ENCODE measurements around the gene RABGGTA.
"Not testable (repeated sequence)": the region's sequence is repeated elsewhere in the genome, so short reads cannot be mapped to it uniquely, and the experiment has no call there.

The RABGGTA gene

DNA sequence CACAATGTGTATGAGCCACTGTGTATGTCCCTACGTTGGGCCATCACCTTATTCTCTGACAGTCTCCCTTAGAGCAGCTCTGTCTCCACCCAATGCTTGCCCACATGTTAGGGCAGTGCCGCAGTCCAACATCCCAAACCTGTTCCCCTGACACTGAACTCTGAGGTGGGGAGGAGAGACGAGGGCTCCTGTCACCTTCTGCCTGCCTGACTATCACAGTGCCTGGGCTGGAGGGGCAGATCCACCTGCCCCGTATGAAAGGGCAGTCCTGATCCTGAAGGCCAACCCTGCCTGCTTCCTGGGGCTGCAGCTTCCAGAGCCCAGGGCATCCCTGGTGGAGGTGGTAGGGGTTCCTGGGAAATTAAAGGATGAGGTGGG, 10.6 kb downstream of the RABGGTA start:
- DNase-seq (ENCODE audit: low read depth in 2 of 2) = no peak

DNA sequence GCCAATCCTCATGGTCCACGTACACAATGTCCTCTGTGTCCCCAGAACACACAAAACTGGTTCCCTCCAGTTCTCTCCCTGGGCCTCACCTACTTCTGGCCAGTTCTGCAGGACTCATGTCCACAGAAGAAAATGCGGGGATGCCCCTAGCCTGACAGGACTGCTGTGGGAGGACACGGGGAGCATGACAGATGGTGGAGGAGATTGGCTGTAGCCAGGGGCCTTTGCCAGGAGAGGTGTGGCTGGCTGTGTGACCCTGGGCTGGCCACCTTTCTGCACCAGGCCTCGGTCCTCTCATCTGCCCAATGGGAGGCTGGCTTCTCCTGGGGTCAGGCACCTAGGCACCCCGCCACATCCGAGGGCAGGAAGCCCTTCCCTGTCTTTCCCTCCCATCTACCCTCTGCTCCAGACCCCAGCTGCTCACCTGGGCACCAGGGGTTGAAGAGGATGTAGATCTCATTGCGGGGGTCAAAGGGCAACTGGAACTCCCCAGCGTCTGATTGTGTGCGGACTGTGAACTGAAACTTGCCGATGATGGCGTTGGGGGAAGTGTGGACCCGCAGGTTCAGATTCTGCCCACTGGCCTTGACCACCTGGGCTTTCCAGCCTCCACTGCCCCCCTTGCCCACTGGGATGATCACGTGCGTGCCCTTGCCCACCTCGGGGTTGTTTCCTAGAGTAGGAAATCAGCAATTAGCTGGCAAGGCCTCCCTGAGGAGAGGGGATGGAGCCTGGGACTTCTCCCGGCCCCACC, 11.2 kb downstream of the RABGGTA start:
- DNase-seq (ENCODE audit: low read depth in 2 of 2) = no peak

DNA sequence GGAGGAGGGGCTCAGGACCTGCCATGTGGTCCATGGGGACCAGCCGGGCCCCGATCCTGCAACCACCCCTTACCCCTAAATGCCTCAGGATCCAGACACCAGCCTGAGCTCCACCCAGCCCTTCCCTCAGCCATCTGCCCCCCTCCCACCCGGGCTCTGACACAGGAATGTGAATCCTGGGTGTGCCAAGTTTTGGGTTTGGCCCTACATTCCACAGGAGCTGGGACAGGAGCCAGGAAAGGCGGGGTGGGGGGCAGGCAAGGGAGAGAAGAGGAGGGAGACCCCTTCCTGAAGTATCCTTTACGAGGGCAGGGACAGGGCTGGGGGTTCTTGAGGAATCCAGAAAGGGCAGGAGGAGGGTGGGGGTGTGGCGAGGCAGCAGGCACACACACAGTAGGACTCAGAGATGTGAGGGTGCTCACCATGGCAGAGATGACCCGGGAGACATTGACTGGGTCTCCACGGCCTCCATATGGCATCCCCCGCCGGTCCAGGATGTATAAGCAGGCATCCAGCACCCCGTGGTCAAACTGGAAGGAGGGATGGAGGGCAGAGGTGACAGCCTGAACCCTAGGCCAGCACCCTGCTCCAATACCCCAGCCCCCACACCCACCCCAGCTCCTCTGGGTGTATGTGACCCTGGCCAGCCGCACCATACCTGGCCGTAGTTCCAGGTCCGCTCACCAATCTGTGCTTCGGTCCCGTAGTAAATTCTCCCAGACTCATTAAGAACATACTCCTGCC, 11.9 kb downstream of the RABGGTA start:
- DNase-seq (ENCODE audit: low read depth in 2 of 2) = no peak

DNA sequence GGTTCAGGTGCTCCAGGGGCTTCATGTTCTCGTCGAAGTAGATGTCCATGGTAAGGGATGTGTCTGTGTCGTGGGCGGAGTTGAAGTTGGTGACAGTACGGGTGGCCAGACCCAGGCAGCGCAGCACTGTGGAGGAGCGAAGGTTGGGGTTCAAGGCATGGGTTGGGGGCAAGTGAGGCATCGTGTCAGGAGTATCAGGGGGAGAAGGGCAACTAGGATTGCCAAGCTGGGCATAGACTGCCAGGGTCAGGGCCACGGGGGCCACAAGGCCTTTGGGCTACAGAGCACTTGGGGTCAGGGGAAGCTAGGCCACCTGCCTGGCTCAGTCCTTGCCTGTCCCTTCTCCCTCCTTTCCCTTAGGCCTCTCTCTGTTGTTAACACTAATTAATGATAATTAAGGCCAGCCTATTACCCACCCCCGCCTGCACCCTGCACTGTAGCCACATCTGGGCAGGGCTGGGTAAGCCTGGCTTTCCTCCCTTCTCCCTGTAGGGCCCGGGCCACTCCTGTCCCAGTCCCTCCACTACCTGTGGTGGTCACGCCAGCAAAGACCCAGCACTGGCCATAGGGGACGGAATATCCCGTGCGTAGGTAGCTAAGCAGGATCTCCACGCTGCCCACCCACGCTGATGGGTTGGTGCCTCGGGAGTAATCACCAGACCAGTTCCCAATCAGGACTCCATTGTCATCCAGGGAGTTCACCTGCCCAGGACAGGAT, 12.7 kb downstream of the RABGGTA start:
- no peak for DNase-seq (ENCODE audit: low read depth in 2 of 2)

DNA sequence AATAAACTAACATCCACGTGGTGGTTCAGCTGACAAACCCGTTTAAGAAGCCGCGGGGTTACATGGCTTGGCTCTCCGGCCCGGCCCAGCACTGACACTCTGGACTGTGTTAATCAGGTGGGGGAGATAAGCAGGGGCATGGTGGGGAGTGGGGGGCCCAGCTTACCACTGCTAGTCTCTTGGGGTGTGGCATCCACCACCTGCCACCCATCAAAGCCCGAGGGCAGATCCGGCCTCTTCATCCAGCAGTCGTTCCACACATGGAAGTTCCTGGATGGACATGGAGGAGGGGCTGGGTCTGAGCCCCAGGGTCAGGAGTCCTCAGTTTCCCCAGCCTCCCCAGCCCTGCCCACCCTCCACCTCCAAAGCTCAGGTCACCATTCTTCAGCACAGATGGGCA, 13.3 kb downstream of the RABGGTA start:
- DNase-seq (ENCODE audit: low read depth in 2 of 2) = no peak

DNA sequence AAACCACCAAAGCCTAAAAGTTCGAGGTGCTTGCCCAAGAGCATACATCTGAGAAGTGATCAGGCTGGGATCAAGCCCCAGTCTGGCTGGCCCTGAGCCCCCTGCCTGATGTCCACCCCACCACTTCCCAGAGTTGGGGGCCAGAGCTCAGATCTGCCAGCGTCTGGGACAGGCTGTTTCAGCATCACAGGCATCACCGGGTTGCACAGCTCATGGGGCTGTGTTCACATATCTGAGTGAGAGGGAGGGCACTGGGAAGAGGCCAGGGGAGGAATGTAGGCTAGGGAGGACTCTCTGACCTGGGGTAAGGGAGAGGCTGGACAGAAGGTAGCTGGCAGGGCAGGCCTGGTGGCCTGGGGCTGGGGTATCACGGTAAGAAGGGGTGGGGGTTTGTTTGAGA, 14.4 kb downstream of the RABGGTA start:
- no peak for DNase-seq (ENCODE audit: low read depth in 2 of 2)

DNA sequence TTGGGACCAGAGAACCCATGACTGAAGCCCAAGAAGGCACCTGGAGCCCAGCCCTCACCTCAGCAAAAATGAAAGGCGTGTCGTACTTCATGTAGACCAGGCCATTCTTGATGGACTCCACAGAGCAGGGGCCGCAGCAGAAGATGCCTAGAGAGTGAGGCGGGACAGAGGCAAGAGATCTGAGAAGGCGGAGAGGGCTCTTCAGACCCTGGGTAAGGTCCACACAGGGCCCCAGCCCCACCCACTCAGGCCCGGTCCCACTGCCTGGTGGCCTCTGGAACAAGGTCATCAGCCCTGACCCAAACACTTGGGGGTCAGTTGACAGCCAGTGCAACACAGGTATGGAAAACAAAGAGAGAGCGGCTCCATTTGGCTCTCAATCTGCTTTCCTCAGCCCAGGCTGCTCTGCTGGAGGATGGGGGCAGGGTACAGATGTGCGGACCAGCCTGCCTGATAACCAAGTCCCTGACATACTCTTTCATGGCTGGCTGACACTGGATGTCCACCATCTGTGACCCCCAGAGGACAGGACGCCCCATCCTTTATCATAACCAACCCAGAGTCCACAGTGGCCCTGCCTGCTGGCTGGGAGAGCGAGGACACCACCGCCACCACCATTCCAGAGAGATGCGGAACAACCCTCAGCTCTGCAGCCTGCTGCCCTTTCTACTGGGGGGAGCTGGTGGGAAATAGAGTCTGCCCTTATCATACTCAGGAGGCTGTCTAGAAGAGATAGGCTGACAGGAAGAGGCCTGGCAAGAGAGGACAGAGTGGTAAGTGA, 15.3 kb downstream of the RABGGTA start:
- DNase-seq (ENCODE audit: low read depth in 2 of 2) = no peak

DNA sequence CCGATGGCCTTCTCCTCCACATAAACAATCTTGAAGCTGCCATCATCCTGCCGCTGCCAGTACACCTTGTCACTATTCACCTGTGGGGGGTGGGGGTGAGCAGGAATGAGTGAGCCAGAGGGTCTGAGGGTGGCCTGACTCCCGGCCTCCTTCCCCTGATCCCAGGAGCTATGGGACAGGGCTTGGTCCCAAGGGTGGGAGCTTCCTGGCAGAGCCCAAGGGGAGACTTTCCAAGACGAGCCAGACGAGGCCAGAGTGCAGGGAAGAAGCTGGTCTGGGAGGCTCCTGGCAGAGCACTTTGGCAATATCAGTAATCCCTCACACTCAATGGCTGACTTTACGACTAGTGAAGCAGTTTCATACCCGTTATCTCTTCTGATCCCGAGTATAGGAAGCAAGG, 16.0 kb downstream of the RABGGTA start:
- DNase-seq (ENCODE audit: low read depth in 2 of 2) = no peak

DNA sequence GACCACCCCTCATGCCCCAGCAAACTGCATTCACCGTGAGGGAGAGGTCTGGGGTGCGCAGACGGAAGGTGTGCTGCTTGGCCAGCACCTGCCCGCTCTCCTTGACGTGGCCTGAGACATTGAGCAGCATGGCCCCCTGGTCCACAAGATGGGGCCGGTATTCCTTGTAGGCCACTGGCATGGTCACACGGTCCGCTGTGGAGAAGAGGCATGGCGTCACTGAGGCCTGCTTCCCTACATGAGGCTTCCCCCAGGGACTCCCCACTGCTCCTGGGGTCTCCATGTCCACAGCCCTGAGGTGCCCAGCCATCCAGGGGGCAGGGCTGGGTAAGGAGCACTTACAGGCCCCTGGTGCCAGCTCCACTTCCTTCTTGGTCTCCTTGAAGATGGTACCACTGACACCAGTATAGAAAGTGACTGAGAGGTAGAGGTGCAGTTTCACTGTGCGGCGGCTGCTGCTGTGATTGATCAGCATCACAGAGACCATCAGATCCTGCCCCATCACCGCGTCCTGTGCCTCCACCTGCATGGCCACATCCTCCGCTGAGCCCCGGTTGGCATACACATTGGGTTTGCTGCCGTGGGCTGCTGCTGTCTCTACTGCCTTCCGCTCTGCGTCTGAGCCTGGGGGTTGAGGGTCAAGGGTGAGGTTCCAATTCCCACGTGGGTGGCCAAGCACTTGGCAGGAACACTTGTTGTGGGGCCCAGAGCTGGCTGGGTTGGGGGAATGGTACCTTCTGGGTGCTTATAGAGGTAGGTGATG, 16.6 kb downstream of the RABGGTA start:
- DNase-seq (ENCODE audit: low read depth in 2 of 2) = no peak

DNA sequence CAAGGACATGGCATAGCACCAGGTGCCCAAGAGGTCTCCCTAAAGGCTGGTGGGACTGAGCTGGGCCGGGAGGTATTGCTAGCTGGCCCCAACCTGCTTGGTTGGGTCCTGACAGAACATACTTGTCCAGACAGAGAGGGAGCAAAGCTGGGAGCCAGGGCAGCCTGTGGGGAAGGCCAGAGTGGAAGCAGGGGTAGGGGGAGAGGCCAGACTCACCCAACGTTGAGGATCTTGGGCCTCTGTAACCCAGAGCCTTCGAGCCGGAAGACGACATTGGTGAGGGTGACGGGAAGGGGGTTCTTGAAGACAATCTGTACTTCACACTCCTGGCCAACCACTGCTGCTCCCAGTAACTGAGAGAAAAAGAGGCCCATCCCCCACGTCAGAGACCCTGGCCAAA, 17.5 kb downstream of the RABGGTA start:
- no peak for DNase-seq (ENCODE audit: low read depth in 2 of 2)

DNA sequence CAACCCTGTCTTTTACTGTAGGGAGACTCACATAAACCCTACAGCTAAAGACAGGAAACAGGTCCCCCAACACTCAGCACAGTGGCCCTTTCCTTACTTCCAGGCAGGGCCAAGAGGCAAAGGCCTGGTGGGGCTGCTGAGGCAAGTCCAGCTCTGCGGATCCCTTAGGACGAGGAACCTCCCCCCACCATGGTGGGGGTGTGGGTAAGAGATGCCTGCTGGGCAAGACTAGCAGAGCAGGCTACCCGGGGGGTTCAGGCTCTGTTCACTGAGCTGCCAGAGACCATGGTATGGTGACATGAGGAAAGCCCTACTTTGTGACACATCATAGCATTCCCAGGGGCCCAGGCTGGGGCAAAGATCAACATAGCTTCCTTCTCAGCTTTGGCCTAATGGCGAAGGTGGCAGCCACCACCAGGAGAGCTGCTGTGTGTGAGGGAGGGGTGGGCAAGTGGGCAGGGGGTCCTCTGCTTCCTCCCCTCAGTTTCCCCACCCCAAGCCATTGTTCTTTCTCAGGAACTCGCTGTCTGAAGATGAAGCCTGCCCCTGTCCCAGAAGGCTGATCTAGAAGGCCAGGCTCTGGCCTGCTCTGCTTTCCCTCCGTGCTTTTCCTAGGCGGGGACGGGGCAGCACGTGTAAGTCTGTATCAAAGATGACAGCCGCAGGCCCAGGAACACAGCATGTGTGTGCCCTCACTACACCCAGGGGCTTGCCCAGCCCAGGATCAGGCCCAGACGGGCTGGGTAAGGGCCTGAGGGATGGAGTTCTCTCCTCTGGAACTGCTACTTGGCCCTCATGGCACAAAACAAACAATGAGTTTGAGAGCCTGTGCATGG, 18.9 kb downstream of the RABGGTA start:
- DNase-seq (ENCODE audit: low read depth in 2 of 2) = no peak

DNA sequence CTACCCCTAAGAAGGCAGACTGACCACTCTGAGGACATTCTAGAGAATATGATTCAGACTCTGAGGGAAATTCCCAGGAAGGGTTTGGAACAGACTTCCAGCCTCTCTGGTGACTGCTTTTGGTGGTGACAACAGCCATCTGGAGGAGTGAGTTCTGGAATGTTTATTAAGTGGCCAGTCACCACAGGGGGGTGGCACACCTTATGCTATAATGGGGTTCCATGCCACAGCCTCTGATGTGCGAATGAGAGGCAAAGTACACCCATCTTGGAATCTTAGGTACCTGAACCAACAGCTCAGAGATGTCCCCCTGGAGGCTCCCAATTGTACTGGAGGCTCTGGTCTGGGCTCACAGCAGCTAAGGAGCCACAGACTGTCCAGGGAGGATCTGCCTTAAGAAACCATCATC, 19.5 kb downstream of the RABGGTA start:
- DNase-seq (ENCODE audit: low read depth in 2 of 2) = no peak

DNA sequence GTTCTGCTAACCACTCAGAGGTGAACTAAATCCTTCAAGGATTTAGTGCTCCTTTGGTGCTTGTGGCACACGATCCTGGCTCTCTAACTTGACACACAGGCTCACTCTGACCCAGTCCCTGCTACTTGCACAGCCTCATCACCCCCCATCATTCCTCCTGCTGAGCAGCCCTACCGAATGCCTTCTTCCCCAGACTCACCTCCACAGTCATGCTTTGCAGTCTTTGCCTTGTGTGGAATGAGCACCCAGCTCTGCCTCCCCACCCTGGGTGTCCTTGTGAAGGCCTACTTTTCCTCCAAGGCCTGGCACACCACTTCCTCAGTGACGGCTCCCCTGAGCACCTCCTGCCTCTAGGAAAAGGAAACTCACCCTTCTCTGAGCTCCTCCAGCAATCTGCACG, 21.0 kb downstream of the RABGGTA start:
- DNase-seq (ENCODE audit: low read depth in 2 of 2) = no peak

DNA sequence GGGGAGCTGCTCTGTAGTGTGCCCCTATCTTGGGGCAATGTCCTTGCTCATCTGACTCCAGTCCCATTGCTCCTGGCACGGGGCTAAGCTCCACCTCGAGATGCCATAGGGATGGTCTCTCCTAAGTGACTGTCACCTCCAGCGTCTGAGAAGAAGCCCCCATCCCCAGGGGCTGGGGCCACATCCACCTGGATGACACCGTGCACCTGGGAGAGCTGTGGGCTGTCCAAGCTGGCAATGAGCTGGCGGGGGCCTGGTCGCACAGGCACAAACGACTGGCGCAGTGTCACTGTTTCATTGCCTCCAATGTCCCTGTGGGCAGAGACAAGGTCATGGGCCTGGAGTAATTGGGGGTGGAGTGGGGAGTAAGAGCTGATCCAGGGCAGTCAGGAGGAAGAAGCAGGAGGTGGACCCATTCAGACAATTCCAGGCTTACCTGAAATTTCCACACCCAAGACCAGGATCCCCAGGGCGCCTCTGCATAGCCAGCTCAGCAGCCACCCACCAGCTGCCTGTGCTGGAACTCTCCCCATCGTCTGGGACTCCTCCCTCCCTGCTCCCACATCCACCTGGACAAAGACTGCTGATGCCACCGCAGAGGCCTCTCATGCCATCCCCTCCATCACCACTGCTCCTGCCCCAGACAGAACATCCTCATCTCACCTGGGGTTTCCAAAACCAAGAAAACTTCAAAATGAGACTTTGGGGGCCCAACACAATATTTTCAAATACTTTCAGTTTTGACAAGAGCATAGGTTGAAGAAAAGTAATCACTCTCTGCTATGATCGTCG, 22.0 kb downstream of the RABGGTA start:
- no peak for DNase-seq (ENCODE audit: low read depth in 2 of 2)

DNA sequence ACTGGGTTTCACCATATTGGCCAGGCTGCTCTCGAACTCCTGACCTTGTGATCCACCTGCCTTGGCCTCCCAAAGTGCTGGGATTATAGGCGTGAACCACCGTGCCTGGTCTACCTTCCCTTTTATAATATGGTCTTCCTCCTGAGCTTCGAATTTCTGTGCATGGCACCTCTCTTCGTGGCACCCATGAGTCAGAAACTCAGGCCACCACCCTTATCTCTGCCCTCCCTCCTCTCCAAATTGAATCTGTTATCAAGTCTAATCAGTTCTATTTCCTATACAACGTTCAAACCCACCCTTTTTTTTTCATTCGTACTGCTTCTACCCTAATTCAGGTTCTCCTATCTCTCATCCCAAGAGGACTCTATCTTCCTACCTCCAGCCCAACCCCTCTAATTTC, 24.0 kb downstream of the RABGGTA start:
- DNase-seq (ENCODE audit: low read depth in 2 of 2) = no peak

DNA sequence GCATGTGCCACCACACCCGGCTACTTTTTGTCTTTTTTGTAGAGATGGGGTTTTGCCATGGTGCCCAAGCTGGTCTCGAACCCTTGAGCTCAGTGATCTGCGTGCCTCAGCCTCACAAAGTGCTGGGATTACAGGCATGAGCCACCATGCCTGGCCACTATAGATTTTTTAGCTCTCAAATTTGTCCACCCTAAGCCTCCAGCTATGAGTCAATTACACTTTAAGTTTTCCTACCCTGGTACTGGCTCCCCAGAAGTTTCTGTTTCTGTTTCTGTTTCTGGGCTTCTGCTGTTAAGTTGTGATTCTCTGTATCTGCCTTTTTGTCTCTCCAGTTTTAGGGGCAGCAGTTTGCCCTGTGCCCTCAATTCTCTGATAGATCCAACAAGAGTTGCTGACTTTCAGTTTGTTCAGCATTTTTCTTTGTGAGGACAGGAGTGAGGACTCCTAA, 24.6 kb downstream of the RABGGTA start:
- no peak for DNase-seq (ENCODE audit: low read depth in 2 of 2)

DNA sequence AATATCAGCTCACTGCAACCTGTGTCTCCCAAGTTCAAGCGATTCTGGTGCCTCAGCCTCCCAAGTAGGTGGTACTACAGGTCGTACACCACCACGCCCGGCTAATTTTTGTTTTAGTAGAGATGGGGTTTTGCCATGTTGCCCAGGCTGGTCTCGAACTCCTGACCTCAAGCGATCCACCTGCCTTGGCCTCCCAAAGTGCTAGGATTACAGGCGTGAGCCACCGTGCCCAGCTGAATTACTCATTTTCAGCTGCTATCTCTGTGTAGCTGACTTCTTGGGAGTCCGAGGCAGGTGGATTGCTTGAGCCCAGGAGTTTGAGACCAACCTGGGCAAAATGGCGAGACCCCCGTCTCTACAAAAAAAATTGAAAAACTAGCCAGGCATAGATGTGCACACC, 26.0 kb downstream of the RABGGTA start:
- DNase-seq (ENCODE audit: low read depth in 2 of 2) = not testable (repeated sequence)

DNA sequence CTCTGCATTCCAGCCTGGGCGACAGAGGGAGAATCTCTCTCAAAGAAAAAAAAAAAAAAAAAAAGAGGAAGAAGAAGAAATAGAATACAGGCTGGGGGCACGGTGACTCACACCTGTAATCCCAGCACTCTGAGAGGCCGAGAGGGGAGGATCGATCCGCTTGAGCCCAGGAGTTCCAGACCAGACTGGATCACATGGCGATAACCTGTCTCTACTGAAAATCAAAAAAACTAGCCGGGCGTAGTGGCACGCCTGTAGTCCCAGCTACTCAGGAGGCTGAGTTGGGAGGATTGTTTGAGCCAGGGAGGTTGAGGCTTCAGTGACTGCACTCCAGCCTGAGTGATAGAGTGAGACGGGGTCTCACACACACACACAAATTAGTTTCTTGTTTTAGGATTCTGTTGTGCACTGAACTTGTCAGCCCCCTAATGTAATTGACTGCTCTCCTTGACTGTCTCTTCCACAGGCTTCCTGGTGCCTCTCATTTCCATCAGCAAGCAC, 28.0 kb downstream of the RABGGTA start:
- DNase-seq (ENCODE audit: low read depth in 2 of 2) = no peak

DNA sequence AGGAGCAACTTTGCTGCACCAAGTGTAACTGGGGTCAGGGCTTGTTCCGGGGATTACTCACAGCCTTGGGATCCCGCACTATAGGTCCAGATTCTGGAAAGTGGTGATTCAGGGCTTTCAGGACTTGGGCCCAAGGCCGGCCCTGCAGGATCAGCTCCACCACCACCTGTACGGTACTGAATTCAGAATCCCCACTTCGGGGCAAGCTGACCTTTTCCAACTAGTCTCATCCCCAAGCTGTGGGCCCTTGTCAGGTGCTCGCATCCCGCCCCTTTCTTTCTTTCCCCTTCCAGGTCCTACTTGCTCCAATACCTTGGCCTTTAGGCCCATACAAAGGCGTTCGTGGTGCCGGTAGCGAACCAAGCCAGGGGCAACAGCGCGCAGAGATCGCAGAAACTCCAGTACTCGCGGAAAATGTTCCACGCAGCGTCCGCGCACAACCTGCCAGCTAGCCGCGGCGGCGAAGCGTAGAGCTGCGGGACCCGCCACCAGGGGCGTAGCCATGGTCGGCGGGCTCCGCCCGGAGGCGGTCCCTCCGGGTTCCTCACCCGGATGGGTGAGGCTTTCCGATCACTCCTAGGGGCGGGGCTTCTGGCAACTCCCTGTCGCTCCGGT, 29.5 kb downstream of the RABGGTA start:
- peak; percentile 90 to 95 for DNase-seq (ENCODE audit: low read depth in 2 of 2)
